Inflammatory macrophage treated with lipopolysaccharide for 1 hour (primary cell): ENCODE data around the gene SIGLEC1.

Source experiments
- DNase-seq, 2 donors: peaks; one replicate each; pipeline ENCODE4 v3.0.0-alpha.2; 2020 to 2022

Gene SIGLEC1

DNA sequence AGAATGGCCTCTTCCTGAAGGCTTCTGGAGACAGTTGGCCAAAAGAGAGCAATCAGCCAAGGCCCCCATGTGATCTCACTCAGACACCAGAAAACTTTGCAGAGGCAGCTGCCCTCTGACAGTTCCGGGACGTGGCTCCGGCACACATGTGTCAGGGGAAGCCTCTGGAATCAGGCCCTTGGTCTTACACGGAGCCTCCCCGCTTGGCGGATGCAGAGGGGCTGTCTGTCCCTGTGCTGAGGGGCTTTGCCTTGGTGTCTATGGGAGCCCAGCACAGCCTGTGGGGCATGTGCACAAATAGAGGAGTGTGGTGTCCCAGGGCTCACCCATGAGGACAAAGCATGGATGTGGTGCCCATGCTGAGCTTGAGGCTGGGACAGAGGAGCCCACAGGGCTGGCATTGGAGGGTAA lies 13.8 kb downstream of the SIGLEC1 start:
- no peak for DNase-seq

DNA sequence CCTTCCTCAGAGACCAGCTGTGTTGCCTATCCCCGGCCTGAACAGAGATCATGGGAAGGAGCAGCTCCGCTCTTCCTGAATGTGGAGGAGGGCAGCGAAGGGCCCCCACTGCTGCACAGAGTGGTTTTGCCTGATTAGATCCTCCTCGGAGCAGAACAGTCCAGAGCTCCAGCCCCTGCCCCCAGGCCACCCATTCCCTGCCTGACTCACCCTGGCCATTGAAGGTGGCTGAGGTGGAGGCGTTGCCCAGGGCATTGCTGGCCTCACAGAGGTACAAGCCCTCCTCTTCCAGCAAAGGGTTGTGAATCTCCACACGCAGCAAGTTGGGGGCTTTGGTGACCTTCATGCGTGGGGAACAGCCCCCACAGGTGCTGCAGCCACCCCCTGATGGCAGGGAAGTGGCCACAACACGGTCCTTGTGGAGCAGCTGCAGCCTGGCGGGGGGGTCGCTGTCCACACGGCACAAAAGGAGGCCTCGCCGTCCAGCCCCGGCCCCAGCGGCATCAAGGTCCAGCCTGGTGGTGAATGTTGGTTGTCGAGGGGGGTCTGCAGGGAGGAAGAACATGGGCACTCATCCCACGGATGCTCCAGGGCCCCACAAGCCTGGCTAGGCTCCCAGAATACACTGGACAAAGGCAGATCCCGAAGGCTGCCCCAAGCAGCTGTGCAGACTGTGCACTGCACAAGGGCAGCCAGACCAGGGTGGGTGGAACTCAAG lies 14.7 kb downstream of the SIGLEC1 start:
- DNase-seq: no peak

DNA sequence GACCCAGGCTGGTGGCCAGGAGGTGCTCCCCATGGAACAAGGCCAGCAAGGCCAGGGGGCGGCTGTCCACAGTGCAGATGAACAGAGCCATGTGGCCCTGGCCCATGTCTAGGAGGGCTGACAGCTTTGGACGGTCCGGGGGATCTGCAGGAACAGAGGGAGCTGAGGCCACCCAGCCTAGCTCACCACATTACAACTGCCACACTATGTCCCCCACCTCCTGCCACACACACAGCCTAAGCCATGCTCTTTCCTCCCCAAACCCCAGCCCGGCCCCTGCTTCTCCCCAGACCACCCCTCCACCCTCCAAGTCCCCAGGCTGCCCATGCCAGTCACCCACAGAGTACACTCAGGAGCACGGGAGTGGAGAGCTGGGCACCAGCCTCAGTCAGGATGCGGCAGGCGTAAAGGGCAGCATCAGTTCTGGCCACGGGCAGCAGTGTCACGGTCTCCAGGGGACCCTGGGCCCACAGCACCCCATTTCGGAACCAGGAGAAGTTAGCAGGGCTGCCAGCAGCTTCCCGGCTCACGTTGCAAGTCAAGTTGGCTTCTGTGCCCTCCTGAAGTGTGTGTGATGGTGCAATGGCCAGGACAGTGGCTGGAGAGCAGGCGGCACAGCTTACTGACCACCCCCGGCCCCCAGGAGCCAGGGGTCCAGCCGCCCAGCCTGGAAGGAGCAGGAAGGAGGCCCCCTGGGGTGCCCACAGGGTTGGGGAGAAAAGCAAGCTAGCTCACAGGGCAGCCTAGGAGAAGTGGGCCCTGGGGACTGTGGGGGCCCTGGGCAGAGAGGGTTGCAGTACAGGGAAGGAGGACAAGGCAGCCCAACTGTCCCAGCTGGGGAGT lies 15.4 kb downstream of the SIGLEC1 start:
- no peak for DNase-seq

DNA sequence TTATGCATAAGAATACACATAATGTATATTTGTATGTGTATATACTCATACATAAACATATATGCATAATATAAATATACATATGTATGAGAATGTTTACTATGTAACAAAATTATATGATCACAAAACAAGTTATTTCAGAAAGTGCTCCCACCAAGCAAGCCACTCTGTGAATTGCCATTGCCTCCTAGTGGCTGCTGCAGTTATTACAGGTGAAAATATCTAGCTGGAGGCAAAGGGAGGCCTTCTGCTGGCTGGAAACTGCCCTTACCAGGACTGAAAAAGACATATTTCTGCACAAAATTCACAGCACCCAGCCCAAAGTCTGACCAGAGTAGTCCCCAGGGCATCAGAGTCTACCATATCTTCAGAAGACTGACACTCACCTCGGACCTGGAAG lies 16.2 kb downstream of the SIGLEC1 start:
- DNase-seq: peak in 1 of 2 donors; percentile 59

DNA sequence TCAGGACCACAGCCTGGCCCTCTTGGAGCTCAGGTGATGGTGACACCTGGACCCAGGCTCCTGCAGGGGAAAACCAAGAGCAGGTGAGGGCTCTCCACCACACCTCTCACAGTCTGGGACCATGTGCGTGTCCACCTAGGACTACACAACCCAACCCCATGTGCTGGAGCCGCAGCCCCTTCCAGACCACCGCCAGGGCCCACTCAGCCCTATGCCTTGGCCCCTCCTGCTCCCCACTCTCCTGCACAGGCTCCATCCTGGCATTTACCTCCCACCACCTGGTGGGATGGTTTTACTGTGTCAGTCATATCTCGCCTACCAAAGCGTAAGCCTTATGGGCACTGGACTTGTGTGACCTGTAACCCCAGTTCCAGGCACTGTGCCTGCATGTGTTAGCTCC lies 17.5 kb downstream of the SIGLEC1 start:
- DNase-seq: no peak

DNA sequence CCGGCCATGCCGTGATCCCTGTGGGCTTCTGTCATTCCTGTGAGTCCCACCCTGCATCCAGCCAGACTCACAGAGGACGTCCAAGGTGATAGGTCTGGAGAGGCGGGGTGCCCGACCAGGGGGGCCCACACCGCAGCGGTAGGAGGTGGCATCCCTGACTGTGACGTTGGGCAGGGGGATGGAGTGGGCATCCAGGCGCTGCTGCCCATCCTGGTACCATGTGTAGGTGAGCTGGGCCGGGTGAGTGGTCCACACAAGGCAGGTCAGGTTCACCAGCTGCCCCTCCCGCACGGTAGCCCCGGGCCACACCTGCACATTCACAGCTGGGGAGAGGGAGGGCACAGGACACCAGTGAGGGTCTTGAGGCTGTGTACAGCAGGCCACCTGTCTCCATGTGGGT lies 19.0 kb downstream of the SIGLEC1 start:
- DNase-seq: no peak

DNA sequence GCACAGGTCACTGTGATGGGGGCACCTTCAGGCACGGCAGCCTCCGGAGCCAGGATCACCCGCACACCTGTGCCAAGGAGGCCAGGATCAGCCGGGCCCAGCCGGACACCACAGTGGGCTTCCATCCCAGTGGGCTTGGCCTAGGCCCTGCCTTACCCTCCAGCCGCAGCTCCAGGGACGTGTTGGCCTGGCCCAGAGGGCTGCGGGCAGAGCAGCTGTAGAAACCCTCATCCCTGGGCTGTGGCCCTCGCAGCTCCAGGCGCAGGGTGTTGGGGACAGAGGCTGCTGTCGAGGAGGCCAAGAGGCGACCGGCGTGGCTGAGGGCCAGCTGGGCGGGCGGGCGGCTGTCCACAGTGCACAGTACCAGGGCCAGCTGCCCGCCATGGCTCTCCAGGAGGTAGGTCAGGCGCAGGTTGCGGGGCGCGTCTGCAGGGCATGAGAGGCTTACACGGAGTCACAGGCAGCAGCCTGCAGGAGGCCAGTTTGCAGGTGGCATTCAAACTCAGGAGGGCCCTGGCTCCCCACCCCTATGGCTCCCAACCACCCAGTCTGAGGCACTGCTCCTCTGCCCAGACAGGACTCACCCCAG lies 19.6 kb downstream of the SIGLEC1 start:
- no peak for DNase-seq

DNA sequence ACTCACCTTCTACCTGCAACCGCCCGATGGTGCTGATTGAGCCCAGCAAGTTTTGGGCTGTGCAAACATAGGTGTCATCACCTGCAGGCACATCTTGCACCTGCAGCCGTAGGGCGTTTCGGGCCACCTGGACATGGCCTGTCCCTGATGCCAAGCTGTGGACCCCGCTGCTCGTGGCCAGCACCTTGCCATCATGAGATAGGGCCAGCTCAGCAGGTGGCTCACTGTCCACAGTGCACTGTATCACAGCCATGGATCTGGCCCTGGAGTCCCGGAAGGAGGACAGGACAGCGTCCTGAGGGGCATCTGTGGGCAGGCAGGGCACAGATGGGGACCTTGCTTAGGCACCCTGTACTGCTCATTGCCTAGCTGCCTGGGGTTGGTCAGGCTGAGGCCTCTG lies 20.5 kb downstream of the SIGLEC1 start:
- no peak for DNase-seq

DNA sequence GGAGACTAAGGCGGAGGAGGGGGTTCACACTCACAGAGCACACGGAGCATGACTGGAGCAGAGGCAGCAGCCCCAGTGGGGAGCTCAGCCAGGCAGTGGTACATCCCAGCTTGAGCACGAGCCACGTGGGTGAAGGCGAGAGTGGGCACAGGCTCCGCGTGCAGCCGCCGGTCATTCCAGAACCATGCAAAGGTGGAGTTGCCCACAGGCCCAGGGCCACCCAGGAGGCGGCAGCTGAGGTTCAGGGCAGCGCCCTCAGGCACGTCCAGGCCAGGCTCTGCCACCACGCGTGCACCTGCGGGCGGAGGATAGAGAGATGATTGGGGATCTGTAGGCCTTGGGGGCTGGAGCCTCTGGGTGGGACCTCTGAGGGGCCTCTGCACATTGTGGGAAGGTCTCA lies 21.1 kb downstream of the SIGLEC1 start:
- no peak for DNase-seq

DNA sequence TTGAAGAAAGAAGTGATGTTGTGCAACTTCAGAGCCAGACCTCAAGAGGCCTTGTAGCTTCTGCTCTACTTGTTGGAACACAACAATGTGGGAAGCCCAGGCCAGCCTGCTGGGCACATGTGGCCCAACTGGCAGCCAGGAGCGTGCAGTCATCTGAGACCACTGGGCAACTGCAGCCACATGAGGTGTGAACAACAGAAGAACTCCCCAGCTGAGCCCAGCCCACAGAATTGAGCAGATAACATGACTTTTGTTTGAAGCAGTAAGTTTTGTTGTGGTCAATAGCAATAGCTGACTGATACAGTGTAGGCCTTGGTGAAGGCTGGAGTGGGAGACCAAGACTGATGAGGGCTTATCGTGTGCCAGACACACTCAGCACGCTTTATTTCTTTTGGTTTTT lies 22.0 kb downstream of the SIGLEC1 start:
- DNase-seq: no peak

DNA sequence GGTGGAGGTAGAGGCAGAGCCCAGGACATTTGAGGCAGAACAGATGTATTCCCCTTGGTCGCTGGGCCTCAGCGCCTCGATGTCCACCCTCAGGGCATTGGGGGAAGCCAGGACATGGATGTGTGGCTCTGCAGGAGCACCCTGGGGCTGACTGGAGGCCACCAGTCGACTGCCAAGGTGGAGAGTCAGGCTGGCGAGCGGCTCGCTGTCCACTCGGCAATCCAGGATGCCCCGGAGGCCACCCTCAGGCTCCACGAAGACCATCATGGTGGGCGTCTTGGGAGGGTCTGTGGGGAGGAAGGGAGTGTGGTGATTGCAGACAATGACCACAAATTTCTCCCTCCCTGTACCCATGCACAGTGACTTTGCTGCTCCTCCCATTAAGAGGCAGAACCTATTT lies 22.4 kb downstream of the SIGLEC1 start:
- DNase-seq: no peak

DNA sequence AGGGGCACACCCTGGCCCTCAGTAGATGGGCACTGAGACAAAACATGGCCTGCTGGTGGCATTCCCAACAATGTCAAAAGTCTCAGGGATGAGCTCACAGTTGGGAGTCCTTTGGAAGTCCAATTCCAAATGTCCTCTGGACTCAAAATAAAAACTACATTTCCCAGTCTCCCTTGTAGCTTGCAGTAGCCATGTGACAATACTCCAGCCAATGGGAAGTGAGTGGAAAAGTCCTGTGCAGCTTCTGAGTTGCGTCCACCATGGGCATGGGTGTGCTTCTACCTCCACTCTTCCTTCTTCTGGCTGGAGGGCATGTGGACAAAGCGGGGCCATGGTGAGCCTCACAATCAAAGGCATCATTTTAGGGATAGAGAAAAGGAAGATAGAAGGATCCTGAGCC lies 24.7 kb downstream of the SIGLEC1 start:
- peak; percentile 20 to 32 for DNase-seq

DNA sequence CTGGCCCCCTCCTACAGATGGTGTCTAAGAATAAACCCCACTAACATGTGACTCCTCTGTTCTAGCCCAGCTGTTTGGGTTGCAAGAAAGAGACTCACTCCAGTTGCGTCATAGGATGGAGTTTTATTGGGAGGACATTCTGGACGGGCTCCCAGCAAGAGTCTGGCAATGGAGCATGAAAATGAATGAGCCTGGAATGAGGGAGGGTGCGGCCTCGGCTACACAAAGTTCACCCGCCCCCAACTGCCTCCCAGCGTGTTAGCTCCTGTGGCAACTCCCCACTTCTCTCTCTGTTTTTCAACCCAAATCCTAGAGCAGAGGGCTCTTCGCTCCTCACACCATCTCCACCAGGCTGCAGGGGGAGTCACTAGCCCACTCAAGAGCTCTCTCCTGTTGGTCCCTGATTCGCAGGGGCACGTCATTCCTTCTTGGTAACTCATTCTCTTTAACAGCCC lies 25.5 kb downstream of the SIGLEC1 start:
- no peak for DNase-seq

DNA sequence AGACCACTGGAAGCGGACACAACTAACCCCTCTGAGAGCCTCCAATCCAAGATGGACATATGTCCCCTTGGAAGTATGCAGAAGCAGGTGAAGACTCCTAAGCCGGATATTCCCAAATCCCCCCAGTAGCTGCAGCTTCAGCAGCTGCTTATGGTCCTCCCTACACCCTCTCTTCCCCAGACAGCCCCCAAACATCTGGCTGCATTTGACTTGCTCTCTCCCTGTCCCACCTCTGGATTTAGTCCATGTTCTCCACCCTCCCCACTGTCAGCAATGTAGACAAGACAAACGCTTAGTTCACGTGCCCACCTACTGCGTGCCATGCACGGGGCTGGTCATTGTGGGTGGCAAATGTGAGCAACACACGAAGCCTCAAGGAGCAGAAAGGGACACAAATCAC lies 26.0 kb downstream of the SIGLEC1 start:
- DNase-seq: no peak

DNA sequence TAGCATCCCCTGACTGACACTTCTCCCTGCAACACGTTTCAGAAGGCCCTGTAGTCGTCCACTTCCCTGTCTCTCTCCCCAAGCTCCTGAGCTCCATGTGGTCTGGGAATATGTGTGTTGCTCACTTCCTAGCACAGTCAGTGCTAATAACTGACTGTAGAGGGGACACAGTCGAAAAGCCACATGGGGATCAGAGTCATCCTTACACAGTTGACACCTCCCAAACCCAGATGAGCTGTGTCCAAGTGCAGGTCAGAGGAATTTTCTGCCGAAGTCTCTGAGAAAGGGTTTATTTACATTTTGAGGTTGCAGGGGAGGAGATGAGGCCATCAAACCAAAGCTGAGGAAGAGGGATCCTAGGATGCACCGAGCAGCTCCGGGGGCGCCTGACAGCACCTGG lies 27.1 kb downstream of the SIGLEC1 start:
- DNase-seq: no peak

DNA sequence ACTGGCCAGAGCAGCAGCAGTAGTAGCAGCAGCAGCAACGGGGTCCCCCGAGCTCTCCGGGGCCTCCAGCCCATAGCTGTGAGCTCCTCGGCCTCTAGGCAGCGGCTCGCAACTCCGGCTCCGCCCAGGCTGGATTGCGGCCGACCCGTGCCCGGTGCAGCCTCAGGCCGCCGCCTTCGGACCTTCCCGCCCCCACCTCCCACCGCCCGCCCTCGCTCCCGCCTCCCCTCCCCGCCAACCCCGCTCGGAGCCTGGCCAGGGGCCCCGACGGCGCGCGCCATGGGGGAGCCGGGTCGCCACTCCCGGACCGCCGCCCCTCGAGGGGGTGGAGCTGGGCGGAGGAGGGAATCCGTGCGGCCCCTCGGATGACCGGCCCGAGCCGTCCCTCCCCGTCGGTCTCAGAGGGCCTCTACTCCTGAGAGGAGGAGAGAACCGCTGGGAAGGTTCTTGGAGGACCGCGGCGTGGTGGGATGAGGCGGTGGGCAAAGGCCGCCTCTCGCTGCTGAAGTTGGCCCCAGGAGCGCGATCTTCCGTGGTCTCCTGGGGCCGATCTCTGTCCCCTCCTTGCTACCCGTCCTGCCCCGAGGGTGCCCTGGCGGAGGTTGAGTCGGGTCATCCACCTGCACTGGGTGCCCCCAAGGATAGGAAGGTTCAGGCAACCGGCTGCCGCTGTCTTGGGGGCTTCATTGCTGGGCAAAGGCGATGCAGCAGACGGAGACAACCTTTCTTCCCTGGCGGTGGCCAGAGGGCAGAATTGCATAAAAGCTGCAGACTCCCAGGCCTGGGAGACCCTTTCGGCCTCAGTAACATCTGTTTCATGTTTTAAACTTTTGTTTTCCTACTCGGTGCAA lies 30.2 kb downstream of the SIGLEC1 start, which contains the start of gene ADAM33:
Gene ADAM33 (minus strand): TSS at position 80 of the 851 bp plus-strand sequence. CDS start 6 bp downstream, at position 74.
- no peak for DNase-seq

DNA sequence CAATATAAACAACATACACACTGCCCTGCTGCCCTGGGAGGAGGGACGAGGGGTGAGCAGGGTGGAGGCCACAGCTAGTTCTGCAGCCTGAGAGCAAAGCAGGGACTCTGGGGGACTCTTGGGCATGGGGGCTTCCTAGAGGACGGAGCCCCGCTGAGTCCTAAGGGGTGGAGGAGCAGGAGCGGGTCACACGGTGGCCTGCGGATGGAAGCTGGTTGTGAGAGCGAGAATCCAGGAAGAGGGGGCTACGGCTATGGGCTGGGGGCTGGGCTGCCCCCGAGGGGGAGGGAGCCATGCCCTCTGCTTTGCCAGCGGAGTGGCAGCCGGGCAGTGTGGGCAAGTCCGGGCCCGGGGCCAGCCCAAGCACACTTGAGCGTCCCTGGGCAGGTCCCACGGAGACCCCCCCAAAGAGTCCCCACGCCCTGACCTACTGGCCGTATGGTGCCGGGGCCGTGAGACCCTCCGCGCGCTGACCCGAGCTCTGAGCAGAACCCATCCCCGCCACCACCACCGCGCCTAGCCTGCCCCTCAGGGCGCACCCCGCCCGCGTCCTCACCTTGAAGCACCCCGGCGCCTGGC lies 31.0 kb downstream of the SIGLEC1 start:
- DNase-seq: no peak

DNA sequence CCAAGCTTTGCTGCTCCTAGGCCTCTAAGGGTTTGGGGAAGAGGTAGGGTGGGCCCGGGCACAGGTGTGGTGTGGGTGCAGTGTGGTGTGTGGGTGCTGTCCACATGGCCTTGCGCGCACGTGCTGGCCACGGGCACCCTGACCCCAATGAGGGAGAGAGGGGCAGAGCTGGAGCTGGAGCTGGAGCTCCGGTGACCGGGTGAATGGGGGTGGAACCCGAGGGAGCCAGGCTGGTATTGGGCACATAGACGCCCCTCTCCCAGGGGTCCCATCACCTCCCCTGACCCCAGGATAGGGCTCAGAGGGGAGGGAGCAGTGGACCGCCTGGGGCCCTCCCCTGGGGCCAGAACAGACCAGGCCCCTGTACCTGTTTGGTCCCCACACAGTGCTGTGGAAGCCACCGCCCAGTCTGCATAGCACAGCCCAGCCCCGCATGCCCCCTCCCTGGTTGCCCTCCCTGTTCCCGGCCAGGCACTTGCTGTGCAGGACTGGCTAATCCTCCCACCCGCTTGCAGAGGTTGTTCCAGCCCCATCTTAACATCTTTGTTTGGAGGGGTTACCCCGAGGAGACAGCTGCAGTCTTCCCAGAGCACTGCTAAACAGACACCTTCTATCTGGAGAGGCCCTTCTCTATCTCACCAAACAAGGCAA lies 31.6 kb downstream of the SIGLEC1 start:
- DNase-seq: no peak

DNA sequence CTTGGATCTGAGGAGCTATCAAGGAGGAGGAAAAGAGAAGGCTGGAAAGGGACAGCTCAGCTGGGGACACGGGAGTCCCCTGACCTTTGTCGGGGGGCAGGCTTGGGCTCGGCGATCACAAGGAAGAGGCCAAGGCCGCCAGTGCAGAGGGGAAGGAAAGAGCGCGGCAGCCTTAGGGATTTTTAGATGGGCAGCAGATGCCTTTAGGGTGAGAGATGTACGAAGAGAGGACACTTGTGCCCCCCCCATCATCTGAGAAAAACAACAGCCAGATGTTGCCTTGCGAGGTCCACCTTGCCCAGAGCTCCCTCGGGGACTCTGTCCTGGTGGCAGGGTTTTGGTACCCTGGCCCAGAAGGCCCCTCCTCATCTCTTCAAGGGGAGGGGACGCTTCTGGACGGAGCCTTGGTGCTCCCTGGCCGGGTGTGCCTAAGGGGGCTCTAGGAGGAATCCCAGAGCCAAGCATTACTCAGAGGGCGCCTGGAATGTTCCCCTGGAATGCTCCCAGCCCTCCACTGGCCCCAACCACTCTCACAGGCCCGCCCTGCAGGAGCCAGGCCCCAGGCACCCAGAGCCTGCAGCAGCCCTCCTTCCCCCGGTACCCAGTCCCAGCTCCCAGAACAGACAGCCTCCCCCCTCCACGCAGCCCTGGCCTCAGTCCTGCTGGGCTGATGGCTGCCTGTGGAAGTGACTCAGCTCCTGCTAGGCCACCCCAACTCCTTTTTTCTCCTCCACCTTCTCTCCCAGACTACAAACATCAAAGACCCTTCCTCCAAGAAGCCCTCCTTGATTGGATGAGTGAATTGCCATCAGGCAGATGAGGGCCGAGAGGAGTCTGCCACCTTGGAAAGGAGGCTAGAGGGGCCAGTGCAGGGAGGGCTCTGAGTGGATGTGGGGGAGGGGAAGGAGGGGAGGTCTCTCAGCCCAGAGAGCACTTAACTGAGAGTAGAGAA lies 32.4 kb downstream of the SIGLEC1 start:
- no peak for DNase-seq

DNA sequence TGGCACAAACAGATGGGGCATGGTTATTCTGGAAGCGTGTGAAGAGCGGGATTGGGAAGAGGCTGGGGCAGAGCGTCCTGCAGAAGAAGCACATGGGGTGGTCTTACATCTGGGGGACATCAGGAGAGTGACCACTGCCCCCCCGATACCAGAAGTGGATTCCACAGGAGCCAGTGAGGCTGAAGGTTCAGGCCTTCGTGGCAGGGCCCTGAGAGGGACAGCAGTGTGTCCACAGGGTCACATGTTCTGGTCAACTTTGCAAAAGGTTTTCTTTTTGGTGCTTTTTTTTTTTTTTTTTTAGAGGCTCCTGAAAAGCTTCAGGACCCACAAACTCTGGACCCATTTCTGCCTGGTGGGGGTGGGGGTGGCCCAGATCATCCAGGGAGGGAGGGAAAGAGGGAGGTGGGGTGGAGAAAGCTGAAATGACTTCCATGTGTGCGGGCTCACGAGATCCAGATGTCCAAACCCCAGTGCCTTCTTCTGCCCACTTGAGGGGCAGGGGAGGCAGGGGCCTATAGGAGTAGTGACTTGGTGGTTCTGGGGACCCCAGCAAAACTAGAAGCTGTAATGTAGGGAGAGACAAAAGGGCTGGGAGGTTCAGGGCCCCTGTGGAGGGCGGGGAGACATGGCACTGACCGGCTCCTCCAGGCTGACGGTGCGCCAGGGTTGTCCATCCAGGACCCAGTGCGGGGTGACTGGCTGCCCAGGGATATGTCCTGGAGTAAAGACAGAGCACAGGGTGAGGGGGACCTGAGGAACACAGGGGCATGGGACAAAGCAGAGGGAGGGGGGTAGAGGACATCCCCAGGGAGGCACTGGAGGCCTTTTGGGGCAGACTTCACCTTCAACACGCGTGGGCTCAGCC lies 33.3 kb downstream of the SIGLEC1 start:
- no peak for DNase-seq
